ENCODE measurements around the gene STOX2. TPM values are rescaled to one million over a fixed set of nuclear protein-coding genes. Genes with fewer than 3 reads are reported as not detected.

STOX2 gene
- total and polyA plus RNA-seq, 2 experiments from 2014 or later = 6.4 to 20.1 TPM

DNA sequence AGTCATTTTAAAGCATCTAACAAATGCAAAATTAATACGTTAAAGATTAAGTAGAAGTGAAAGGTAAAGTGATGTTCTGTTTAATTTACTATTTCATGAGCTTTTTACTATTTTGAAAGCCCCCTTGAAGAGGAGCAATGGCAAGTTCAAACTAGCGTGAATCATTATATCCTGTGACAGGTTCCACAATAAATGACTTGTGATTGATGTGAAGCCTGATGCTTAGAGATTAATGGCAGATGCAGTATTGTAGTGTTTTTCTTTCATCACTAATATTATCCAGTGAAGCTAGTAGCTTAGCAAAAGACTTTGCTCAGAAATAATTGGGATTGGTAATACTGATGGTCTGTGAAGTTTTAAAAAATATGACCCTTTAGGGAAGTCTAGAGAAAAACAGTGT, 57.3 kb downstream of the STOX2 start:
- Histone ChIP-seq H3K27ac (no peak overlapping the region), H3K36me3 (no peaks in the 10 kb centered on the region), H3K4me3 (no peak overlapping the region), H3K9me3 (ENCODE audit: low read depth) (no peaks in the 10 kb centered on the region), H3K27me3 (no peaks in the 10 kb centered on the region), H3K4me1 (ENCODE audit: low read depth) (peaks cover 24% of the 10 kb centered on the region)
- no peak for DNase-seq (ENCODE audit: low read depth in 1 of 2, low spot score in 1 of 2)
- TF ChIP-seq, protein P1, sequence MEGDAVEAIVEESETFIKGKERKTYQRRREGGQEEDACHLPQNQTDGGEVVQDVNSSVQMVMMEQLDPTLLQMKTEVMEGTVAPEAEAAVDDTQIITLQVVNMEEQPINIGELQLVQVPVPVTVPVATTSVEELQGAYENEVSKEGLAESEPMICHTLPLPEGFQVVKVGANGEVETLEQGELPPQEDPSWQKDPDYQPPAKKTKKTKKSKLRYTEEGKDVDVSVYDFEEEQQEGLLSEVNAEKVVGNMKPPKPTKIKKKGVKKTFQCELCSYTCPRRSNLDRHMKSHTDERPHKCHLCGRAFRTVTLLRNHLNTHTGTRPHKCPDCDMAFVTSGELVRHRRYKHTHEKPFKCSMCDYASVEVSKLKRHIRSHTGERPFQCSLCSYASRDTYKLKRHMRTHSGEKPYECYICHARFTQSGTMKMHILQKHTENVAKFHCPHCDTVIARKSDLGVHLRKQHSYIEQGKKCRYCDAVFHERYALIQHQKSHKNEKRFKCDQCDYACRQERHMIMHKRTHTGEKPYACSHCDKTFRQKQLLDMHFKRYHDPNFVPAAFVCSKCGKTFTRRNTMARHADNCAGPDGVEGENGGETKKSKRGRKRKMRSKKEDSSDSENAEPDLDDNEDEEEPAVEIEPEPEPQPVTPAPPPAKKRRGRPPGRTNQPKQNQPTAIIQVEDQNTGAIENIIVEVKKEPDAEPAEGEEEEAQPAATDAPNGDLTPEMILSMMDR (IDR thresholded peaks at IDR 0.05; ENCODE audit: low read depth, low read length) = no peak

DNA sequence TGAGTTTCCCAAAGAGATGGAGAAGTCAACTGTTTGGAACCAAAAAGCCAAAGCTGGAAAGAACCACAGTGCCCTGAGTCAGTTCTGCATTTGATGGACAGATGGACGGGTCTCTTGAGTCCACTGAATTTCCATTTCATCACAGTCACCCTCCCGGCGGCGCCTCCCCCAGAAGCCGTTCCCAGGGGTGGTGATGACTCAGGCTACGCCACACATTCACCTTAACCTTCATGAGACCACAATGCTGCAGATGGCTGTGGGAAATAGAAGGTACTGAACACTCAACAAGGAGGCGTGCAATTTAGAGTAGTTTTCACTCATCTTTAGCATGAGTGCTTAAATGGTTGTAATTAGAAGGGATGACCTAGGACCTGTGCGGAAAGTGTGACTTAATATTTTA, 61.3 kb downstream of the STOX2 start:
- no peak for DNase-seq (ENCODE audit: low read depth in 1 of 2, low spot score in 1 of 2)
- Histone ChIP-seq H3K4me3 (no peak overlapping the region), H3K9me3 (ENCODE audit: low read depth) (no peaks in the 10 kb centered on the region), H3K36me3 (no peaks in the 10 kb centered on the region), H3K27ac (no peak overlapping the region), H3K27me3 (no peaks in the 10 kb centered on the region), H3K4me1 (ENCODE audit: low read depth) (peaks cover 12% of the 10 kb centered on the region)
- TF ChIP-seq, protein P1 (IDR thresholded peaks at IDR 0.05; ENCODE audit: low read depth, low read length) = no peak

DNA sequence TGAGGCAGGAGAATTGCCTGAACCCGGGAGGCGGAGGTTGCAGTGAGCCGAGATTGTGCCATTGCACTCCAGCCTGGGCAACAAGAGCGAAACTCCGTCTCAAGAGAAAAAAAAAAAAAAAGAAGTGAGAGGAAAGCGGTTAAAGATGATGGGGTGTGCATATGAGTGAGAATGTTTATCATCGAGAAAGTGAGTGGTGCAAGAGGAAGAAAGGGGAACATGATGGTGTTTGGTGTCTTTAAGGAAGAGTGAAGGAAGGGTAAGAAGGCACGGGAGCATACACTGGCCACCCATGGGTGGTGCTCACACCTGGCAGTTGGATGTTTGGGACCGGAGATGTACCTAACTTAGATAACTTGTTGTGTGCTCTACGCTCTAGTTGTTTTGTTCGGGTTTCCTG, 62.2 kb downstream of the STOX2 start:
- no peaks in the 10 kb centered on the region for H3K36me3 ChIP-seq
- TF ChIP-seq, protein P1 (IDR thresholded peaks at IDR 0.05; ENCODE audit: low read depth, low read length) = no peak

DNA sequence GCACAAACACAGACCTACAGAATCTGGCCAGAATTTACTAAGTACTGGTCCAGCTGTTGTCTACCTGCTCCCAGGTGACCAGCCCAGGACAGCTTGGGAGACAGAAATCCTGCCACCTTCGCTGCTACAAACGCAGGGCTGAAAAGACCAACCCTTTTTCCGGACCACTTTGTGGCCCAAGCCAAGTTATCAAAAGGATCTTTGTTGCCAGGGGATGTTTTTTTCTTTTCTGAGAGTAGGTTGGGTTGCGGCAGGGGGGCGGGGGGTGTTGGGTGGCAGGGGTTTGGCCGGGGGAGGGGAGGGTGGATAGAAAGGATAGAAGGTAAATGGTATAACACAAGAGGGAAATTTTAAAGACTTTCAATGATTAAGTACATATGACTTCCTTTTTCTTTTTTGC, 63.4 kb downstream of the STOX2 start:
- TF ChIP-seq, protein P1 (IDR thresholded peaks at IDR 0.05; ENCODE audit: low read depth, low read length) = no peak
- Histone ChIP-seq H3K36me3 (no peaks in the 10 kb centered on the region), H3K4me1 (ENCODE audit: low read depth) (no peaks in the 10 kb centered on the region), H3K27ac (no peak overlapping the region), H3K4me3 (no peak overlapping the region), H3K27me3 (no peaks in the 10 kb centered on the region), H3K9me3 (ENCODE audit: low read depth) (no peaks in the 10 kb centered on the region)
- DNase-seq (ENCODE audit: low read depth in 1 of 2, low spot score in 1 of 2) = no peak

More for the DNA sequence above, 62.2 kb downstream of the STOX2 start:
- H3K27ac ChIP-seq = no peak overlapping the region
- no peaks in the 10 kb centered on the region for H3K9me3 ChIP-seq (ENCODE audit: low read depth)
- no peaks in the 10 kb centered on the region for H3K27me3 ChIP-seq
- H3K4me1 ChIP-seq (ENCODE audit: low read depth) = peaks cover 3% of the 10 kb centered on the region
- DNase-seq (ENCODE audit: low read depth in 1 of 2, low spot score in 1 of 2) = no peak
- H3K4me3 ChIP-seq = no peak overlapping the region

DNA sequence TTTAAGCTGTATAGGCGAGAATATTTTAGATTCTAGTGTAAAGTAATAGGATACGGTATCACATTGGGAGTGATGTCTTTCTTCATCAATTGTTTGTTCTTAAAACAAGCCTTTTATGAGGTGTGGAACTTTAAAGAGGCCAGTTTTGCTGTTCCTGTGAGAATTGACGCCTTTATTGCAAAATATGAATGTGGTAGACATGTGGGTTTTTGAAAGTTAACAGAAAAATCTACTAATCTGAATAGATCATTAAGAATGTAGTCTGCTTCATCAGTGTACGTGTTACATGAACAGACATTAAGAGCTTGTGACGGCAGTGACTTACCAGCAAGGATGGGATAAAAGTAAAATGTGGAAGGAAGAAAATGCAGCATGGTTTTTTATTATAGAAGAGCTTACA, 63.8 kb downstream of the STOX2 start:
- Histone ChIP-seq H3K9me3 (ENCODE audit: low read depth) (no peaks in the 10 kb centered on the region), H3K27me3 (no peaks in the 10 kb centered on the region), H3K4me3 (no peak overlapping the region), H3K36me3 (no peaks in the 10 kb centered on the region), H3K4me1 (ENCODE audit: low read depth) (no peaks in the 10 kb centered on the region), H3K27ac (no peak overlapping the region)
- DNase-seq (ENCODE audit: low read depth in 1 of 2, low spot score in 1 of 2) = no peak
- TF ChIP-seq, protein P1 (IDR thresholded peaks at IDR 0.05; ENCODE audit: low read depth, low read length) = no peak

DNA sequence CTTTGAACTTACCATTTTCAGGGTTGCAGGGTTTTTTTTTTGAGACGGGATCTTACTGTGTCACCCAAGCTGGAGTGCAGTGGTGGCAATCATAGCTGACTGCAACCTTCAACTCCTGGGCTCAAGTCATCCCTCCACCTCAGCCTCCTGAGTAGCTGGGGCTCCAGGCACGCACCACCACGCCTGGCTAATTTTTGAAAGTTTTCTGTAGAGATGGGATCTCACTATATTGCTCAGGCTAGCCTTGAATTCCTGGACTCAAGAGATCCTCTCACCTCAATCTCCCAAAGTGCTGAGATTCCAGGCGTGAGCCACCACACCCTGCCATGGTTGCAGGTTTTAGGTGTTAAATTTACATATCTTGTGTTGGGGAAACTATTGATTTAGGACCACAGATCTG, 64.5 kb downstream of the STOX2 start:
- TF ChIP-seq, protein P1 (IDR thresholded peaks at IDR 0.05; ENCODE audit: low read depth, low read length) = no peak
- no peaks in the 10 kb centered on the region for H3K9me3 ChIP-seq (ENCODE audit: low read depth)
- no peak overlapping the region for H3K27ac ChIP-seq
- no peaks in the 10 kb centered on the region for H3K4me1 ChIP-seq (ENCODE audit: low read depth)
- H3K36me3 ChIP-seq = no peaks in the 10 kb centered on the region
- no peak for DNase-seq (ENCODE audit: low read depth in 1 of 2, low spot score in 1 of 2)
- no peak overlapping the region for H3K4me3 ChIP-seq
- H3K27me3 ChIP-seq = no peaks in the 10 kb centered on the region

Data from cardiac muscle cell (in vitro differentiated cells and primary cell).